Hepatic stellate cell (primary cell): ENCODE results near the gene CD68.
A peak's percentile ranks its signal among the peaks of the same experiment; 100 is the strongest.

ENCODE experiments used
- DNase-seq: peaks from one replicate; pipeline ENCODE4 v3.0.0; 2011; ENCODE audit warnings: low spot score

CD68 gene

GRCh38 chr17:7579001-7579833 is at the start of gene CD68:
Gene CD68, plus strand, starts transcription at chr17:7579638. Its CDS starts 40 bp downstream, at chr17:7579678.
- DNase-seq: peak; percentile 94

- no peak for DNase-seq
Measured at GRCh38 chr17:7530023-7530900, 49.2 kb upstream of the CD68 start.

GRCh38 chr17:7538050-7538449 is 41.4 kb upstream of the CD68 start:
- no peak for DNase-seq

- DNase-seq: no peak
Measured at GRCh38 chr17:7538891-7539545, 40.4 kb upstream of the CD68 start.

- no peak for DNase-seq
Measured at GRCh38 chr17:7541074-7541621, 38.3 kb upstream of the CD68 start.

GRCh38 chr17:7544911-7545310 is 34.5 kb upstream of the CD68 start:
- no peak for DNase-seq

GRCh38 chr17:7548585-7549400 is 30.6 kb upstream of the CD68 start, which contains the start of gene TNFSF12:
Gene TNFSF12, plus strand, starts transcription at chr17:7549058. Its CDS starts 96 bp downstream, at chr17:7549154.
- DNase-seq: peak; percentile 67

- DNase-seq: peak; percentile 53
Measured at GRCh38 chr17:7549401-7550055, 29.9 kb upstream of the CD68 start.

GRCh38 chr17:7550344-7550743 is 29.1 kb upstream of the CD68 start:
- no peak for DNase-seq

GRCh38 chr17:7551396-7551795 is 28.0 kb upstream of the CD68 start:
- DNase-seq: no peak

GRCh38 chr17:7552621-7553051 is 26.8 kb upstream of the CD68 start:
- DNase-seq: no peak

- DNase-seq: no peak
Measured at GRCh38 chr17:7553356-7553755, 26.1 kb upstream of the CD68 start.

- no peak for DNase-seq
Measured at GRCh38 chr17:7555320-7555948, 24.0 kb upstream of the CD68 start.

GRCh38 chr17:7556627-7557026 is 22.8 kb upstream of the CD68 start:
- DNase-seq: no peak

GRCh38 chr17:7557147-7557764 is 22.2 kb upstream of the CD68 start:
- no peak for DNase-seq

- peak; percentile 40 for DNase-seq
Measured at GRCh38 chr17:7557775-7558543, 21.5 kb upstream of the CD68 start.

GRCh38 chr17:7558544-7559319 is 20.7 kb upstream of the CD68 start, which contains the start of gene TNFSF13:
Gene TNFSF13, plus strand, starts transcription at chr17:7558750. Its CDS starts 290 bp downstream, at chr17:7559040.
- DNase-seq: no peak
